ENCODE data around the gene LRFN3.

DNA sequence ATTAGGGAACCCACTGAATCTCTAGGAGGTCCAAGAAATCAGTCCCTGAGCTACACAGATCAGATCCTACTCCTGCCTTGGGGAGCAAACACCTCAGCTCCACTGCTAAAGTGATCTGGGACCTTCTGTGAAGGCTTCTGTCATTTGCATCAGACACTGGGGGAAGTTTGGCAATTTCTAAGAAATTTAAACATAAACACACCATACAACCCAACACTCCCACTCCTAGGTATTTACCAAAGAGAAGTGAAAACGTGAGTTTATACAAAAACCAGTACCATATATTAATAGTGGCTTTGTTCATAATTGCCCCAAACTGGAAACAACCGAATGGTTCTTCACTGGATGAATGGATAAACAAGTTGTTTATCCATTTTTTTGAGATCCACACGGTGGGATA is 20.7 kb upstream of the LRFN3 start:
- TF ChIP-seq CTCF (IDR thresholded peaks at IDR 0.05) (no peak), POLR2A (IDR thresholded peaks at IDR 0.05) (no peak), EP300 (IDR thresholded peaks at IDR 0.05) (no peak), POLR2AphosphoS5 (IDR thresholded peaks at IDR 0.05) (no peak)
